Epithelial cell of proximal tubule (primary cell): ENCODE results near the gene RUFY1. TPM values are rescaled to one million over a fixed set of nuclear protein-coding genes. Genes with fewer than 3 reads are reported as not detected.
A peak's percentile ranks its signal among the peaks of the same experiment; 100 is the strongest.
"Not testable (repeated sequence)": the region's sequence is repeated elsewhere in the genome, so short reads cannot be mapped to it uniquely, and the experiment has no call there.

Source experiments
- DNase-seq: peaks from one replicate; pipeline ENCODE4 v3.0.0-alpha.2; 2011; ENCODE audit warnings: low read depth
- H3K4me3 ChIP-seq: 2 replicates; pipeline ENCODE4 v1.5.1; 2011; ENCODE audit warnings: low read depth, mild to moderate bottlenecking, low read length
- total RNA-seq: library from RNA; depleted of rRNA; stranded (reverse); fragments of >200 nt; gene quantifications from 2 replicates; pipeline ENCODE4 v1.2.3, GENCODE V29; 2015
- TF ChIP-seq, protein P1 (sequence below): conservative IDR thresholded peaks from 2 replicates; pipeline ENCODE4 v1.5.1; 2012; ENCODE audit warnings: low read depth, mild to moderate bottlenecking, low read length

Gene RUFY1
- total RNA-seq, 1 donor from 2014 or later = 25.1 TPM

DNA sequence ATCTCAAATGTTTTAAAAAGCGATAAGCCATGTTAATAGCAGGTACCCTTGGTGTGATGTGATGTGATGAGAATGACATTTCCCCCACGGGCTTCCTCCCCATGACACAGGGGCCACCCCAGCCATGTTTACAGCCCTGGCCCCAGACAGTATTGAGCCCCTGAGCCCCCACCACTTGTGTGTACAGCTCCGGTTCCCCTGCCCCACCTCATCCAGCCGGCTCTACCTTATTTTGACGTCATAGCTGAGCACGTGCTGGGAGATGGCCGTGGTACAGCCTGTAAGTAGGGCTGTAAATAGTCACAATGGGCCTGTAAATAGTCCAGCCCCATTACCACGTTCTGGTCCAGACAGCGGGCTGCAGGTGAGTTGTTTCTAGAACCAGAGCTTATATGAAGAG lies 98.1 kb downstream of the RUFY1 start:
- no peak for DNase-seq
- H3K4me3 ChIP-seq = no peak overlapping the region
- TF ChIP-seq, protein P1, sequence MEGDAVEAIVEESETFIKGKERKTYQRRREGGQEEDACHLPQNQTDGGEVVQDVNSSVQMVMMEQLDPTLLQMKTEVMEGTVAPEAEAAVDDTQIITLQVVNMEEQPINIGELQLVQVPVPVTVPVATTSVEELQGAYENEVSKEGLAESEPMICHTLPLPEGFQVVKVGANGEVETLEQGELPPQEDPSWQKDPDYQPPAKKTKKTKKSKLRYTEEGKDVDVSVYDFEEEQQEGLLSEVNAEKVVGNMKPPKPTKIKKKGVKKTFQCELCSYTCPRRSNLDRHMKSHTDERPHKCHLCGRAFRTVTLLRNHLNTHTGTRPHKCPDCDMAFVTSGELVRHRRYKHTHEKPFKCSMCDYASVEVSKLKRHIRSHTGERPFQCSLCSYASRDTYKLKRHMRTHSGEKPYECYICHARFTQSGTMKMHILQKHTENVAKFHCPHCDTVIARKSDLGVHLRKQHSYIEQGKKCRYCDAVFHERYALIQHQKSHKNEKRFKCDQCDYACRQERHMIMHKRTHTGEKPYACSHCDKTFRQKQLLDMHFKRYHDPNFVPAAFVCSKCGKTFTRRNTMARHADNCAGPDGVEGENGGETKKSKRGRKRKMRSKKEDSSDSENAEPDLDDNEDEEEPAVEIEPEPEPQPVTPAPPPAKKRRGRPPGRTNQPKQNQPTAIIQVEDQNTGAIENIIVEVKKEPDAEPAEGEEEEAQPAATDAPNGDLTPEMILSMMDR = no peak

DNA sequence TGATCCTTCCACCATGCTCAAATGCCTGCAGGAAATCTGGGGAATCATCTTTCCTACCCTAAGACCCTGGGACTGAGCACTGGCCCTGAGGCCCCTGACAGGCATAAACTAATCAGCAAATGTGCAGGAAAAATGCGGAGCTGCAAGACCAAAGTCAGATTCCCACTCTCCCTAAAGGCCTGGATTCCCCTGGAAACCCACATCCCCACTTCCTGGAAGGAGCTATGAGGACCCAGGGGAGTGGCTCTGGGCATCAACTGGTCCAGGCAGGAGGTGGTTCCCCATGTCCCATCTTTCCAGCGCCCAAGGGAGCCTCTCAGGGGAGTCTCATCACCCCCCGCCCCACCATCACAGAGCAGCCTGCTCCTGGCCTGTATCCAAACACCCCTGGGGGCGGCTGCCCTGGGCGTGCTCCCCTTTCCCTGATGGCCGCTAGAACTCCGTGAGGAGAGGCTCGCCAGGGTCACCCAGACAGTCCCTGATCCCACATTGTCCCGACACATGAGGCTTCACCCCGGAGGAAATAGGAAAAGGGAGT lies 98.9 kb downstream of the RUFY1 start:
- DNase-seq, H3K4me3 ChIP-seq: not testable (repeated sequence)

- not testable (repeated sequence) for DNase-seq, H3K4me3 ChIP-seq
These were observed 99.9 kb downstream of the RUFY1 start for GRCh38 chr5:179650245-179650644.

GRCh38 chr5:179653135-179653534 lies 102.8 kb downstream of the RUFY1 start:
- not testable (repeated sequence) for H3K4me3 ChIP-seq, DNase-seq

DNA sequence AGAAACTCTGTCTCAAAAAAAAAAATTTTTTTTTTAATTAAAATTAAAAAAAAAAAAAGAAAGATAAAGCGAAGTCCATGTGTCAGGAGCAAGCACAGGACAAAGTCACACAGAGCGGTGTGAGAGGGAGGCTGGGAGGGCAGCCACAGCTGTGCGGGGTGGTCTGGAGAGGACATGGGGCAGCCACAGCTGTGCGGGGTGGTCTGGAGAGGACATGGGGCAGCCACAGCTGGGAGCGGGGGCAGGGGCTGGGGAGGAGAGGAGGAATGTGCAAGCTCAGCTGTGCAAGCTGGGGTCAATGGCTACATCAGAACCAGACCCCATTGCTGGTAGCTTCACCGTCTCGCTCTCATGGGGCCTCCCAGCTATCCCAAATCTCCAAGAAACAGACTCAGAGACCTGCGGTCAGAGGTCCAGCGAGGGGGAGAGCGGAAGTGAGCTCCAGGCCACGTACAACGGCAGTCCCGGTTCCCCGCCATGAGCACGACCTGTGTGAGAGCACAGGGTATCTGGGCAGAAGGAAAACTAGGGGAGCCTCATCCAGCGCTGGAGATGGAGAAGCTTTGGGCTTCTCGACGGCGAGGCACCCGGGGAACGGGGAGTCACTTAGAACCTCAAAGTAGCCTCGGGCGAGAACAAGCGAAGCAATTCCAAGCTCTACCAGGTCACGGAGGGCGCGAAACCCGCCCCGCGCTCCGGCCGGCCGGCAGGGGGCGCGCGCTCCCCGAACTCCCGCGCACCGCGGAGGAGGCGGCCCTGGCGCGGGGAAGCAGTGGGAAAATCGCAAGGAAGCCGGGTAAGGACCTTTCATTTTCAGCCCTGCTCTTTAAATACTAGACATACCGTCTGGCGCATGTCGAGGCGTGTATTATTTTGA lies 107.2 kb downstream of the RUFY1 start:
- H3K4me3 ChIP-seq = not testable (repeated sequence)

GRCh38 chr5:179658179-179658856 lies 108.0 kb downstream of the RUFY1 start:
- peak overlapping the region; percentile 65 for H3K4me3 ChIP-seq
- not testable (repeated sequence) for DNase-seq

More for the DNA sequence above, 107.2 kb downstream of the RUFY1 start:
- DNase-seq = not testable (repeated sequence)

Other genes starting within 250 kb of the RUFY1 start
- 0.29 and 0.65 TPM in 2 replicates for gene ADAMTS2, start 205.1 kb upstream of the RUFY1 start, total RNA-seq
- 405 and 511 TPM in 2 replicates for gene HNRNPH1, start 73.1 kb downstream of the RUFY1 start, total RNA-seq
- not detected in 2 replicates for gene CBY3, start 130.5 kb downstream of the RUFY1 start, total RNA-seq
- gene CANX, start 148.4 kb downstream of the RUFY1 start, total RNA-seq = 390 and 467 TPM in 2 replicates
- gene MAML1, start 182.3 kb downstream of the RUFY1 start, total RNA-seq = 11.8 and 24.3 TPM in 2 replicates
- gene LTC4S, start 243.4 kb downstream of the RUFY1 start, total RNA-seq = 0.94 and 9.1 TPM in 2 replicates